PFSK-1 (cell line): ENCODE data around the gene SLC2A6.

ENCODE experiments used
- FOXP2 ChIP-seq: optimal IDR thresholded peaks from 2 replicates; pipeline ENCODE3; 2011; ENCODE audit warnings: borderline replicate concordance, control low read depth, inconsistent platforms; ENCODE audit not compliant: insufficient read depth; ENCODE audit errors: extremely low read length, extremely low read depth
- POLR2AphosphoS5 ChIP-seq: IDR thresholded peaks from 2 replicates; pipeline ENCODE4 v1.6.1; 2012; ENCODE audit warnings: low read depth, mild to moderate bottlenecking, control low read depth, low read length, moderate library complexity
- REST ChIP-seq, 2 experiments: IDR thresholded peaks; 2 replicates each; pipeline versions ENCODE4 v1.6.1 to v1.8.0; 2011 to 2012; ENCODE audit warnings: low read depth in 2 of 2, low read length in 2 of 2, control low read depth in 1 of 2, inconsistent platforms in 1 of 2, mild to moderate bottlenecking in 1 of 2, moderate library complexity in 1 of 2; ENCODE audit not compliant: insufficient read depth in 1 of 2
- SIN3A ChIP-seq: IDR thresholded peaks from 2 replicates; pipeline ENCODE4 v1.6.1; 2012; ENCODE audit warnings: mild to moderate bottlenecking, low read length, moderate library complexity, borderline replicate concordance; ENCODE audit not compliant: insufficient read depth
- TAF1 ChIP-seq: IDR thresholded peaks from 2 replicates; pipeline ENCODE4 v1.6.1; 2012; ENCODE audit warnings: low read length, control low read depth, borderline replicate concordance; ENCODE audit not compliant: insufficient read depth

DNA sequence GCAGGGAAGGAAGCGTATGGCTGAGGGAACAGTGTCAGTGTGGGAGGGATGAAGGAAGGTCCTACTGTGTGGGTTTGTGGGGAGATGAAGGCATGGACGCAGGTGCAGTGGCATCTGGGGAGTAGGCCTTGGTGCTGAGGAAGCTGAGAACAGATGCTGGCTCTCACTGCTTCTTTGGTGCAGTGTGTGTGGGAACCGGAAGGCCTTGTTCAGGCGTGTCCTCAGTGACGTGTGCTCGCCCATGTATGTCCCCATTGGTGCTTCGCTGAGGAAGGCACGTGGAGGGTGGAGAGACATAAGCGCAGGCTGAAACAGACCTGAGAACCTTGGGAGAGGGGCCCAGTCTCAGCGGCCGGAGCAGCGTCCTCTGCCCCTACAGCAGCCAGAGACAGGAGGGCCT lies 38.0 kb downstream of the SLC2A6 start:
- TF ChIP-seq REST (IDR thresholded peaks at IDR 0.05; ENCODE audit: insufficient read depth in 1 of 2, low read depth in 2 of 2, low read length in 2 of 2) (no peak), FOXP2 (no peak), POLR2AphosphoS5 (no peak), TAF1 (no peak), SIN3A (no peak)
